ENCODE results near the gene ERICH6B.

DNA sequence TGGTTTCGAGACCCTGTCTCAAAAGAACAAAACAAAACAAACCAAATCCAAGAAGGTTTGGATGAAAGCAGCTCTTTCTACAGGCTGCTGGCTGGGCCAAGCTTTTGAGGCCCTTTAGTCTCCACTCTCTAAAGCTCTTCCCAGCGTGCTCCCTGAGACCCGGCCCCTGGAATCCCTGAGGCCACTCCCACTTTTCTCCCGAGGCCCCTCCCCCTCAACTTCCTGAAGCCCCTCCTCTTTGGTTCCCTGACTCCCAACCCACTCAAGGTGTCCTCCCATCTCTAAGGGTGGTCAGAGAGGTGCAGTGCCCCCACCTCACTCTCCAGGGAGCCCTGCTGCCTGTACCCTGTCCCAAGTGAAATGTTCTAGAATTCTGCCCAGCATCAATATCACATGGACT lies 10.6 kb downstream of the ERICH6B start:
- TF ChIP-seq, protein P1, sequence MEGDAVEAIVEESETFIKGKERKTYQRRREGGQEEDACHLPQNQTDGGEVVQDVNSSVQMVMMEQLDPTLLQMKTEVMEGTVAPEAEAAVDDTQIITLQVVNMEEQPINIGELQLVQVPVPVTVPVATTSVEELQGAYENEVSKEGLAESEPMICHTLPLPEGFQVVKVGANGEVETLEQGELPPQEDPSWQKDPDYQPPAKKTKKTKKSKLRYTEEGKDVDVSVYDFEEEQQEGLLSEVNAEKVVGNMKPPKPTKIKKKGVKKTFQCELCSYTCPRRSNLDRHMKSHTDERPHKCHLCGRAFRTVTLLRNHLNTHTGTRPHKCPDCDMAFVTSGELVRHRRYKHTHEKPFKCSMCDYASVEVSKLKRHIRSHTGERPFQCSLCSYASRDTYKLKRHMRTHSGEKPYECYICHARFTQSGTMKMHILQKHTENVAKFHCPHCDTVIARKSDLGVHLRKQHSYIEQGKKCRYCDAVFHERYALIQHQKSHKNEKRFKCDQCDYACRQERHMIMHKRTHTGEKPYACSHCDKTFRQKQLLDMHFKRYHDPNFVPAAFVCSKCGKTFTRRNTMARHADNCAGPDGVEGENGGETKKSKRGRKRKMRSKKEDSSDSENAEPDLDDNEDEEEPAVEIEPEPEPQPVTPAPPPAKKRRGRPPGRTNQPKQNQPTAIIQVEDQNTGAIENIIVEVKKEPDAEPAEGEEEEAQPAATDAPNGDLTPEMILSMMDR (IDR thresholded peaks at IDR 0.05) = no peak
- TF ChIP-seq EP300 (IDR thresholded peaks at IDR 0.05) = no peak
- no peak for TF ChIP-seq POLR2A (IDR thresholded peaks at IDR 0.05)
